GM12878 (cell line): ENCODE data around the gene EFNA2. TPM values are rescaled to one million over a fixed set of nuclear protein-coding genes. Genes with fewer than 3 reads are reported as not detected.

ENCODE experiments used
- ATF2 ChIP-seq: IDR thresholded peaks from 2 replicates; pipeline ENCODE4 v1.6.1; 2012; ENCODE audit warnings: low read length, inconsistent platforms
- BHLHE40 ChIP-seq, 2 experiments: fragments of 450-650 bp in 1 of 2; IDR thresholded peaks; 2 replicates each; pipeline ENCODE4 v1.6.1; 2011 to 2017; ENCODE audit warnings: low read depth in 2 of 2, borderline replicate concordance in 1 of 2, improper control_type of control experiment in 1 of 2, low read length in 1 of 2, mild to moderate bottlenecking in 1 of 2
- ELK1 ChIP-seq: IDR thresholded peaks from 2 replicates; pipeline ENCODE4 v1.6.1; 2012; ENCODE audit warnings: low read depth, low read length, improper control_type of control experiment
- JUNB ChIP-seq: IDR thresholded peaks from 2 replicates; pipeline ENCODE4 v1.6.1; 2016; ENCODE audit warnings: antibody characterized with exemption, mild to moderate bottlenecking
- MTA3 ChIP-seq: IDR thresholded peaks from 2 replicates; pipeline ENCODE4 v1.6.1; 2012; ENCODE audit warnings: low read length, inconsistent platforms, borderline replicate concordance
- NR2F1 ChIP-seq: fragments of 450-650 bp; conservative IDR thresholded peaks from 2 replicates; pipeline ENCODE4 v1.6.1; 2017; ENCODE audit warnings: mild to moderate bottlenecking
- PAX8 ChIP-seq: fragments of 450-650 bp; IDR thresholded peaks from 2 replicates; pipeline ENCODE4 v1.6.1; 2017; ENCODE audit warnings: mild to moderate bottlenecking, moderate library complexity
- POLR2AphosphoS5 ChIP-seq: IDR thresholded peaks from 2 replicates; pipeline ENCODE4 v1.6.1; 2011; ENCODE audit warnings: mild to moderate bottlenecking, low read length, inconsistent platforms
- RBBP5 ChIP-seq: fragments of 200-600 bp; sonication (generic); conservative IDR thresholded peaks from 2 replicates; pipeline ENCODE4 v1.6.1; 2016
- SIX5 ChIP-seq: IDR thresholded peaks from 2 replicates; pipeline ENCODE4 v1.6.1; 2011; ENCODE audit warnings: mild to moderate bottlenecking, low read depth, low read length, moderate library complexity; ENCODE audit not compliant: severe bottlenecking
- SKIL ChIP-seq: fragments of 450-650 bp; IDR thresholded peaks from 2 replicates; pipeline ENCODE4 v1.6.1; 2017; ENCODE audit warnings: mild to moderate bottlenecking, low read depth, inconsistent platforms; ENCODE audit not compliant: poor library complexity, severe bottlenecking
- SMARCA5 ChIP-seq: fragments of 450-650 bp; IDR thresholded peaks from 2 replicates; pipeline ENCODE4 v1.6.1; 2017; ENCODE audit warnings: mild to moderate bottlenecking
- TARDBP ChIP-seq: IDR thresholded peaks from 2 replicates; pipeline ENCODE4 v1.6.1; 2016; ENCODE audit warnings: borderline replicate concordance
- TCF12 ChIP-seq: IDR thresholded peaks from 2 replicates; pipeline ENCODE4 v1.6.1; 2011; ENCODE audit warnings: low read depth, mild to moderate bottlenecking, low read length
- WRNIP1 ChIP-seq: IDR thresholded peaks from 2 replicates; pipeline ENCODE4 v1.6.1; 2011; ENCODE audit warnings: low read depth, low read length, improper control_type of control experiment, borderline replicate concordance
- ZBTB40 ChIP-seq: fragments of 450-650 bp; IDR thresholded peaks from 2 replicates; pipeline ENCODE4 v1.6.1; 2016; ENCODE audit warnings: mild to moderate bottlenecking, moderate library complexity, borderline replicate concordance
- polyA plus RNA-seq, 11 experiments: library from polyadenylated mRNA; depleted of rRNA in 4 of 11; unstranded in 6 of 11; stranded (reverse) in 5 of 11; fragments of >200 nt; fragmentation: Nextera tagmentation in 4 of 11; fragmentation: Illumina TruSeq in 1 of 11; extraction: Ambion mirVana in 4 of 11; extraction: Trizol in 1 of 11; gene quantifications; 1 replicate in 1 of 11; 2 replicates in 10 of 11; pipeline versions ENCODE4 v1.2.1 to v1.2.3, GENCODE V29; 2011 to 2016; ENCODE audit warnings: inconsistent platforms in 2 of 11, missing spikeins in 2 of 11, low read depth in 1 of 11
- total RNA-seq, 4 experiments: library from RNA; depleted of rRNA in 3 of 4; stranded (reverse); fragments of >200 nt in 3 of 4; fragmentation: Illumina TruSeq in 1 of 4; extraction: Trizol in 1 of 4; gene quantifications; 2 replicates each; pipeline versions ENCODE4 v1.2.1 to v1.2.3, GENCODE V29; 2013 to 2021

Gene EFNA2
- total and polyA plus RNA-seq, 10 of the 15 experiments (the other 5 are each of a cell fraction or from before 2014, with no cell fraction given): not detected

- peak; percentile 86; the same call in 1 of the 2 replicates for TF ChIP-seq SMARCA5
- TF ChIP-seq TCF12: peak; percentile 65
- TF ChIP-seq MTA3: no peak
- no peak for TF ChIP-seq SKIL
- TF ChIP-seq POLR2AphosphoS5: no peak
- no peak for TF ChIP-seq PAX8
- no peak for TF ChIP-seq ATF2
- TF ChIP-seq WRNIP1: no peak
- no peak for TF ChIP-seq TARDBP
- no peak for TF ChIP-seq ELK1
- peak; percentile 78 to 94; a peak in 3 of 4 replicates for TF ChIP-seq BHLHE40 (IDR thresholded peaks at IDR 0.05; ENCODE audit: borderline replicate concordance in 1 of 2, low read depth in 2 of 2, low read length in 1 of 2)
- no peak for TF ChIP-seq RBBP5
- TF ChIP-seq SIX5: peak; percentile 25
- TF ChIP-seq JUNB: no peak
- no peak for TF ChIP-seq ZBTB40
- TF ChIP-seq NR2F1: peak; percentile 82
Measured at GRCh38 chr19:1239796-1240737, 45.6 kb upstream of the EFNA2 start (continued).
